ENCODE measurements around the gene TMEM167B. TPM values are rescaled to one million over a fixed set of nuclear protein-coding genes. Genes with fewer than 3 reads are reported as not detected.
A peak's percentile ranks its signal among the peaks of the same experiment; 100 is the strongest.

The TMEM167B gene
- total RNA-seq, 2 experiments from 2014 or later: 31.9 to 32.6 TPM

DNA sequence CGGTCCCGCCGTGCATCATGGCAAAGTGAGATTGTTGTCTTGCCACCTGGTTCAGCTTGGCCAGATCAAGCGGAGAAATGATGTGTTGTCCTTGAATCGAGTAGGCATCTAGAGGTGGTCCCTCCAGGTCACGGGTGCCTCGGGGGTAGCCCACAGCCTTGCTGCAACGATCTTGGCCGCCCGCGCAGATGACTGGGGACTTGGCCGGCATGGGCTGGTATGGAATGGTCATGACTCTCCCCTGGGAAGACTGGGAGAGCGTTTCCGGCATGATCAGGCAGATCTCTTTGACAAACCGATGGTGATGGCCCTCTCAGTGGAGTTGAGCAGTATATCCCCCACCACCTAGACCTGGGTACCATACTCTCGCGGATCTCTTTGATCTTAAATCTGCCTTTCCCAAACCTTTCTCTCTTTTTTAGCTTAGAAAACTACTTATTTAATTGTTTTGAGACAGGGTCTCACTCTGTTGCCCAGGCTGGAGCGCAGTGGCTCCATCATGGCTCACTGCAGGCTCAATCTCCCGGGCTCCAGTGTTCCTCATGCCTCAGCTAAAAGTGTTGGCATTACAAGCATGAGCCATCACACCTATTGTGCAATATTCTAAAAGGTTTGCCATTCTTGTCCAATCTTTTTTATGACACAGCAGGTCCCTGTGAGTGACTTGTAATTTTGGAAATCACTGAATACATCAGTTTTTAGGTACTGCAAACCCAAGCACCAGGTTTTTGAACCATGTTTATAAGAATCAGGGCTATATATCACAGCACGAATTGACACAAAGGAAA lies 14.0 kb downstream of the TMEM167B start:
- H3K27me3 Mint-ChIP-seq: peaks cover 3% of the 10 kb centered on the region
- DNase-seq: no peak
- no peak overlapping the region for H3K27ac Mint-ChIP-seq
- intact Hi-C loops (cut with micrococcal nuclease): loop anchor here (5.0 kb wide), 1 partner anchor 388 kb away; the partner anchor contains the start of gene CYB561D1
- ChIA-PET CTCF (interaction anchor here (1.3 kb wide), 1 partner anchor 8 kb away, joined by 6 read pairs; a partner anchor contains a TSS), POLR2A (no interaction called here)
- H3K4me3 Mint-ChIP-seq: no peak overlapping the region
- peaks cover 10% of the 10 kb centered on the region for H3K36me3 Mint-ChIP-seq
- peaks cover 7% of the 10 kb centered on the region for H3K4me1 Mint-ChIP-seq (ENCODE audit: low read depth)
- no peaks in the 10 kb centered on the region for H3K9me3 Mint-ChIP-seq

DNA sequence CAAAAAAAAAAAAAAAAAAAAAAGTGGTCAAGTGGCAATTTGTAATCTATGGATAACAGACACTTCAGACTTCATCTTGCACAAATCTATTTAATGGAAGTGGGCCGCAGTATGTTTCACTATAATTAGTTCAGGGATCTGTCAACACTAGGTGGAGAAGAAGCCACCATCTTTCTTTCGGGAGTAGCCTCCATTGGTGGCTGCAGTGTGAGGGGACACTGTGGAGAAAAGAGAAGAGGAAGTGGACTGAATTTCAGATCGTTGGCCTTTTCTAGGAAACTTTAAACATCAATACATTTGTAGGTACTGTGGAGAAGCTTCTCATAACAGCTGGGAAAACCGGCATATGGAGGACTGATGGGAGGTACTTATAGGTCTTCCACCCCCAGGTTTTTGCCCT lies 15.3 kb downstream of the TMEM167B start:
- no peak for DNase-seq
- no peak overlapping the region for H3K4me3 Mint-ChIP-seq
- no peaks in the 10 kb centered on the region for H3K9me3 Mint-ChIP-seq
- H3K27me3 Mint-ChIP-seq: no peaks in the 10 kb centered on the region
- H3K36me3 Mint-ChIP-seq: peaks cover 7% of the 10 kb centered on the region
- ChIA-PET CTCF (no interaction called here), POLR2A (no interaction called here)
- peaks cover 3% of the 10 kb centered on the region for H3K4me1 Mint-ChIP-seq (ENCODE audit: low read depth)
- no peak overlapping the region for H3K27ac Mint-ChIP-seq
- intact Hi-C loops (cut with micrococcal nuclease): no loop called here

DNA sequence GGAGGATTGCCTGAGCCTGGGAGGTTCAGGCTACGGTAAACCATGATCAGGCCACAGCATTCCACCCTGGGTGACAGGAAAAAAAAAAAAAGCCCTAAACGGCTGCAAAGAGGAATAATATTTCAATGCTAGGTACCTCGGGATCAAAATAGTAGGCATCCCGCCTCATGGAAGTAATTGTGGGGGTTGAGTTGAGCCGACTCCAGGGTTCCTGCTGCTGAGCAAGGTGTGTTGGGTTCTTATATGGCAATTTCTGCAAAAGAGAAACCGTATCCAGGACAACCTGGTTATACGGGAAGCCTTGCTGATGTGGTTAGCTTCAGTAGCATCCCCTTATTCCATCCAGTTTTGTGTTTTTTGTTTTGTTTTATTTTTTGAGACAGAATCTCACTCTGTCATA lies 17.2 kb downstream of the TMEM167B start:
- no peaks in the 10 kb centered on the region for H3K27me3 Mint-ChIP-seq
- intact Hi-C loops (cut with micrococcal nuclease): no loop called here
- peaks cover 2% of the 10 kb centered on the region for H3K4me1 Mint-ChIP-seq (ENCODE audit: low read depth)
- POLR2A ChIA-PET: interaction anchor here (4.0 kb wide), 1 partner anchor 7 kb away, joined by 20 read pairs; no protein-coding TSS in a partner anchor
- H3K36me3 Mint-ChIP-seq: no peaks in the 10 kb centered on the region
- no peaks in the 10 kb centered on the region for H3K9me3 Mint-ChIP-seq
- CTCF ChIA-PET: interaction anchor here (1.2 kb wide), 1 partner anchor 94 kb away, joined by 3 read pairs; no protein-coding TSS in a partner anchor
- no peak for DNase-seq
- no peak overlapping the region for H3K27ac Mint-ChIP-seq
- H3K4me3 Mint-ChIP-seq: no peak overlapping the region

DNA sequence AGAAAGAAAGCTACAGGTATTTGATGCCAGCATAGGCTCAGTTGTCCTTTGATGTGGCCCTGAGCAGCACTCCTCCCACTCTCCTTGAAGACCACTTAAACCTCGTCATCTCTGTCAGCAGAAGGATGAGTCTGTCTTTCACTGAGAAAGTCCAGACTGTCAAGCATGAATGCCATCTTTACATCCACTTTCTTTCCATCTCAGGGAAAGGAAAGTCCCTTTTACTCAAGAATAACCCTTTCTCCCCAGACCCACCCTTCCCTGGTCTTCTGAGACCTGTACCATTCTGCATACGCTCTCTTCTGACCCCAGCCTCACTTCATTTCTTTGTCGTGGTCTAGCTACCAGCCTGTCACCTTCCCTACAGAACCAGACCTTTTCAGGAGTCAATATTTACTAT lies 19.3 kb downstream of the TMEM167B start:
- H3K4me1 Mint-ChIP-seq (ENCODE audit: low read depth): peaks cover 20% of the 10 kb centered on the region
- H3K9me3 Mint-ChIP-seq: no peaks in the 10 kb centered on the region
- POLR2A ChIA-PET: interaction anchor here (4.0 kb wide), 1 partner anchor 9 kb away, joined by 20 read pairs; no protein-coding TSS in a partner anchor
- H3K36me3 Mint-ChIP-seq: no peaks in the 10 kb centered on the region
- no peak for DNase-seq
- intact Hi-C loops (cut with micrococcal nuclease): no loop called here
- no peaks in the 10 kb centered on the region for H3K27me3 Mint-ChIP-seq
- CTCF ChIA-PET: interaction anchor here (3.6 to 4.0 kb wide), 3 partner anchors 10 to 84 kb away, joined by 16 to 80 read pairs (median 35); partner anchors contain the start of gene TMEM167B
- no peak overlapping the region for H3K4me3 Mint-ChIP-seq
- no peak overlapping the region for H3K27ac Mint-ChIP-seq

DNA sequence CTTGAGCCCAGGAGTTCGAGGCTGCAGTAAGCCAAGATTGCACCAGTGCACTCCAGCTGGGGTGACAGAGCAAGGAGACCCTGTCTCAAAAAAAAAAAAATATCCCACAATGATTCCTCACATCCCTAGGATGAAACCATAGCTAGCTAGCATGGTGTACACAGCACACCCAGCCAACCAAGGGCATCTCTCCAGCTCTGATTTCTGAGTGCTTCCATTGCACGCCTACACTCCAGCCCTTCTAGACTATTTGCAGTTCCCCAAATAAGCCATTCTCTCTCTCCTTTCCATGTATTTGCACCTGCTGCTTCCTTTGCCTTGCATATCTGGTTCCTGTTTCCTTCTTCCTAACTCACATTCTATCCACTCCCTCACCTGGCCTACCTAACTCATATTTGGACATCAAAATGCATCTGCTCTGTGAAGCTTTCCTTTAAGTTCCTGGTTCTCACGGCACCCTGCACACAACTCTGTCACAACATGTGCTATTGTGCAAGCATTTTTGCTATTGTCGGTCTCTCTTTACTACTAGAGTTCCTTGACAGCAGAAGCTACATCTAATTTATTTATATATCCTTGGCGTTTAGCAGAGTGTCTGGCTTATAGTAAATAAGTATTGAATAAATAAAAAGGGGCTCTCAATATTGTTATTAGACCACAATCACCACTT lies 21.0 kb downstream of the TMEM167B start:
- intact Hi-C loops (cut with micrococcal nuclease): loop anchor here (1.0 to 2.0 kb wide), 6 partner anchors 35 to 419 kb away; partner anchors contain the start of genes CLCC1, PRPF38B, STXBP3 and TAF13
- no peak for DNase-seq
- H3K9me3 Mint-ChIP-seq: no peaks in the 10 kb centered on the region
- peaks cover 34% of the 10 kb centered on the region for H3K4me1 Mint-ChIP-seq (ENCODE audit: low read depth)
- CTCF ChIA-PET: interaction anchor here (0.6 to 4.0 kb wide), 23 partner anchors 8 to 421 kb away, joined by 3 to 80 read pairs (median 5); partner anchors contain the start of genes SARS1, TAF13, TMEM167B and WDR47
- no peaks in the 10 kb centered on the region for H3K27me3 Mint-ChIP-seq
- H3K4me3 Mint-ChIP-seq: no peak overlapping the region
- no peak overlapping the region for H3K27ac Mint-ChIP-seq
- POLR2A ChIA-PET: interaction anchor here (0.6 to 4.0 kb wide), 3 partner anchors 11 to 237 kb away, joined by 3 to 20 read pairs (median 3); no protein-coding TSS in a partner anchor
- H3K36me3 Mint-ChIP-seq: no peaks in the 10 kb centered on the region

DNA sequence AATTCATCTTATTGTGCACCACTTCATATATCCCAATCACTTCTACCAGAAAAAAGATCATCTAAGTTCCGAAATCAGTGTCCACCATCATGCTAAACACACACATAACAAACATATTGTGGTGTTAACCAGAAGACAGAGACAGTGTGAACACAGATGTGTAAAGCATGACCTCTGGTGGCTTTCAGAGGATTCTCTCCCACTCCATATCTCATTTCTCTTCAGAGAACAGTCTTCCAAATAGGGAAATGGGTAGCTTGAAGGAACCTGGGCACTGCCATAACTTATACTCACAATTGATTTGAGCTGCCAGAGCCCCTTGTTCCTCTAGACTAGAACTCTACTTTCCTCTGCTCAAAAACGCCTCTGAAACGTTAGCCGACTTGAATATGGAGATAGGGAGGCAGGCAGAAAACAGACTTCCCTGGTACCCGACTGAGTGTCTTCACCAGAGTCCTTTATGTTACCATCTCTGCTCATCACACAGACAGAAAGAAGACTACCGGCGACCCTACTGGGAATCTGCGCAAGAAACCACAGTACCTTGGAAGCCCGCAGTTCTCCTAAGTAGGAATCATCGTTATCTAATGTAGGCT lies 21.6 kb downstream of the TMEM167B start:
- no peak for DNase-seq
- Mint-ChIP-seq H3K36me3 (no peaks in the 10 kb centered on the region), H3K4me1 (ENCODE audit: low read depth) (peaks cover 37% of the 10 kb centered on the region), H3K27me3 (no peaks in the 10 kb centered on the region), H3K27ac (no peak overlapping the region), H3K4me3 (no peak overlapping the region), H3K9me3 (no peaks in the 10 kb centered on the region)
- POLR2A ChIA-PET: interaction anchor here (1.0 to 4.5 kb wide), 4 partner anchors 12 to 313 kb away, joined by 3 to 35 read pairs (median 12); partner anchors contain the start of gene TAF13
- CTCF ChIA-PET: interaction anchor here (0.6 to 4.0 kb wide), 30 partner anchors 9 to 420 kb away, joined by 3 to 80 read pairs (median 4); partner anchors contain the start of genes CELSR2, SARS1, TAF13 and TMEM167B
- intact Hi-C loops (cut with micrococcal nuclease): loop anchor here (1.0 to 2.0 kb wide), 6 partner anchors 36 to 419 kb away; partner anchors contain the start of genes CLCC1, PRPF38B, STXBP3 and TAF13

DNA sequence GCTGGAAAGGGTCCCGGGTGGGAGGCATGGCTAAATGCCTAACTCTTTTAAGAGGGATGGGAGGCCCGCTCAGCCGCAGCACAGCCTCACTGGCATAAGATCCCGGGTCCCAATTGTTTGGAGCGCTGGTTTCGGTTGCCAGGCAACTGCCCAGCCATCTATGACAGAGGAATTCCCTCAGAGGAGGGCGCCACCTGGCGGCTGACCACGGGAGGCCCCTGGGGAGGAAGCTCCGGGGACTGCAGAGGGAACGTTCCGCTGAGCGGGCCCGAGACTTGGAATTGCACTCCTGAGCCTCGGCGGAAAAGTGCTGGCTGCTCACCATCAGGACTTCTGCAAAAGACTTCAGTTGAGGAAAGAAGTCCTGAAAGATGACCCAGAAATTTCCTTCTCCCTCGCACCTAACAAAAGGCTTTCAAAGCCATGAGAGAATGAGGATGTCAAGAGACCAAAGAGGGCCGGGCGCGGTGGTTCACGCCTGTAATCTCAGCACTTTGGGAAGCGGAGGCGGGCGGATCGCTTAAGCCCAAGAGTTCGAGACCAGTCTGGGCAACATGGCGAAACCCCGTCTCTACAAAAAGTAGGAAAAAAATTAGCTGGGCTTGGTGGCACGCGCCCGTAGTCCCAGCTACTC lies 22.2 kb downstream of the TMEM167B start:
- peak; percentile 93 for DNase-seq
- peak overlapping the region; percentile 80 for H3K4me3 Mint-ChIP-seq
- no peak overlapping the region for H3K27ac Mint-ChIP-seq
- intact Hi-C loops (cut with micrococcal nuclease): loop anchor here (1.0 to 2.0 kb wide), 8 partner anchors 21 to 420 kb away; partner anchors contain the start of genes CLCC1, PRPF38B, STXBP3 and TAF13
- peaks cover 37% of the 10 kb centered on the region for H3K4me1 Mint-ChIP-seq (ENCODE audit: low read depth)
- no peaks in the 10 kb centered on the region for H3K36me3 Mint-ChIP-seq
- ChIA-PET CTCF (interaction anchor here (0.6 to 4.0 kb wide), 36 partner anchors 8 to 392 kb away, joined by 3 to 80 read pairs (median 4); partner anchors contain the start of genes CELSR2, TAF13, TMEM167B and WDR47), POLR2A (interaction anchor here (0.6 to 4.5 kb wide), 5 partner anchors 13 to 312 kb away, joined by 3 to 35 read pairs (median 4); partner anchors contain the start of gene TAF13)
- no peaks in the 10 kb centered on the region for H3K27me3 Mint-ChIP-seq
- no peaks in the 10 kb centered on the region for H3K9me3 Mint-ChIP-seq

DNA sequence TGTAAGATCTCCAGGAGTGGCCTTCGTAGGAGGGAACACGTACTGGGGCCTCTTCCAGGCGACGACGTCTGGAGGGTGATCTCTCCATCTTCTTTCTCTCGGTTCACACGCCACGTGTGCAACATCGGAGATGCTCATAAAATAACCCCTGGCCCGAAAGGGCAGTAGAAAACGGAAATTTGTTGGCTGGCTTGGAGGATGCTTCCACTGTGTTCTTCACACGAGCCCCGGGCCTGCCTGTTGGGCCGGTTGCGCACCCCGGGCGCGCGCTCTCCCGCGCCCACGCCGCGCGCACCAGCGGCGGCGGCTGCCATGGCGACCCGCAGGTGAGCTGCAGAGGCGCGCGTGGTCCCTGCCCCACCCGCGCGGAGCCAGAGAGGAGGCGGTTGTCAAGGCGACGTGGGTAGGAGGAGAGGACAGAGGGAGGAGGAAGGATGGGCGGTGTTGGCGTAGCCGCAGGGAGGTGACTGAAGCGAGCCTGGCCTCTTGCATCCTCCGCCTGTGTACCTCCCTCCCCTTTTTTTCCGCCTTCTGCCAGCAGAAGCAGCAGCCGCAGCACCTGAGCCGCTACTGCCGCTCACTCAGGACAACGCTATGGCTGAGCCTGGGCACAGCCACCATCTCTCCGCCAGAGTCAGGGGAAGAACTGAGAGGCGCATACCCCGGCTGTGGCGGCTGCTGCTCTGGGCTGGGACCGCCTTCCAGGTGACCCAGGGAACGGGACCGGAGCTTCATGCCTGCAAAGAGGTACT lies 23.2 kb downstream of the TMEM167B start, which contains the start of gene ELAPOR1:
Gene ELAPOR1 (plus strand): TSS at position 526 of the 752 bp plus-strand sequence. CDS start 69 bp downstream, at position 595.
- Mint-ChIP-seq H3K9me3 (no peaks in the 10 kb centered on the region), H3K27me3 (no peaks in the 10 kb centered on the region), H3K27ac (peak within 1 kb of the TSS; percentile 64), H3K4me3 (peak within 1 kb of the TSS; percentile 80), H3K36me3 (no peaks in the 10 kb centered on the region), H3K4me1 (ENCODE audit: low read depth) (peaks cover 37% of the 10 kb centered on the region)
- intact Hi-C loops (cut with micrococcal nuclease): loop anchor here (1.0 to 2.0 kb wide), 8 partner anchors 13 to 421 kb away; partner anchors contain the start of genes CLCC1, PRPF38B, STXBP3 and WDR47
- ChIA-PET POLR2A (interaction anchor here (1.0 to 4.5 kb wide), 4 partner anchors 14 to 151 kb away, joined by 3 to 35 read pairs (median 4); partner anchors contain the start of gene SARS1), CTCF (interaction anchor here (0.6 to 3.8 kb wide), 14 partner anchors 14 to 285 kb away, joined by 3 to 35 read pairs (median 4); partner anchors contain the start of genes TAF13 and TMEM167B)
- peak; percentile 90 for DNase-seq

DNA sequence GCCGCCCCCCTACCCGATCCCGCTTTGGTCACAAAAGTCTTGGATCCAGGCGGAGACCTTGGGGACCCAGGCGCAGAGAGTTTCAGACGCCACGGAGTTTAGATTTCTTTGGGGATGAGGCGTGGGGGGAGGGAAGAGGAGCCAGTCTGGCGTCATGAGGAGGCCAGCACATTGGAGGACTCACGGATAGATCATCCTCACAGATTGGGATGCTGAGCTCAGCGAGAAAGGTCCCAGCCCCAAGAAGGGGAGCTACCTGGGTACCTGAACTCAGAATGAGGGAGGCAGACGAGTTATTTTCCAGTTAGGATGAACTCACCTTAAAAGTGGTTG lies 23.7 kb downstream of the TMEM167B start:
- no peaks in the 10 kb centered on the region for H3K36me3 Mint-ChIP-seq
- H3K9me3 Mint-ChIP-seq: no peaks in the 10 kb centered on the region
- H3K27ac Mint-ChIP-seq: peak overlapping the region; percentile 64
- CTCF ChIA-PET: interaction anchor here (0.6 to 2.8 kb wide), 5 partner anchors 14 to 87 kb away, joined by 3 to 34 read pairs (median 3); partner anchors contain the start of gene TAF13
- peak overlapping the region; percentile 80 for H3K4me3 Mint-ChIP-seq
- POLR2A ChIA-PET: interaction anchor here (1.0 to 4.5 kb wide), 4 partner anchors 14 to 152 kb away, joined by 3 to 35 read pairs (median 4); partner anchors contain the start of gene SARS1
- intact Hi-C loops (cut with micrococcal nuclease): loop anchor here (1.0 to 2.0 kb wide), 2 partner anchors 14 to 48 kb away; no protein-coding TSS in a partner anchor
- no peaks in the 10 kb centered on the region for H3K27me3 Mint-ChIP-seq
- DNase-seq: no peak
- peaks cover 37% of the 10 kb centered on the region for H3K4me1 Mint-ChIP-seq (ENCODE audit: low read depth)

DNA sequence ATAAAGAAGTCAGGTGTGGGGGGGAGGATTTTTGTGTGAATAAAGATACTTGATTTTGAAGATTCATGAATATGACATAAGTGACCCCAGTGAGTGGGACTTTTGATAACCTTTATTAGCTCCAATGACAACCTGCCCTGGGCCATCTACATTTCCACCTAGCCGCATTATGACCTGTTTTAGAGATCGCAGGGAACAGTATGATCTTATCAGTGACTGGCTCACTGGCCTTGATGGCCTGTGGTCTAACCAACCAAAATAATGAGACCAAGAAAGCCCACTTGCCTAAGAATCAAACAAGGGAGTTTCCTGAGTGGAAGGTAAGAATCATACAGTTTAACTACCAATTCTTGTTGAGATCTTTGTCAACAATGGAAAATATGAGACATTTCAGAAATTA lies 25.1 kb downstream of the TMEM167B start:
- peak overlapping the region; percentile 20 for H3K27ac Mint-ChIP-seq
- no peak overlapping the region for H3K4me3 Mint-ChIP-seq
- ChIA-PET POLR2A (interaction anchor here (4.5 kb wide), 1 partner anchor 16 kb away, joined by 35 read pairs; no protein-coding TSS in a partner anchor), CTCF (interaction anchor here (0.8 to 2.8 kb wide), 5 partner anchors 8 to 676 kb away, joined by 3 to 34 read pairs (median 3); no protein-coding TSS in a partner anchor)
- intact Hi-C loops (cut with micrococcal nuclease): loop anchor here (2.0 kb wide), 1 partner anchor 47 kb away; no protein-coding TSS in a partner anchor
- H3K27me3 Mint-ChIP-seq: no peaks in the 10 kb centered on the region
- H3K4me1 Mint-ChIP-seq (ENCODE audit: low read depth): peaks cover 37% of the 10 kb centered on the region
- no peaks in the 10 kb centered on the region for H3K36me3 Mint-ChIP-seq
- no peaks in the 10 kb centered on the region for H3K9me3 Mint-ChIP-seq
- peak; percentile 42 for DNase-seq

Measured in activated CD4-positive, alpha-beta memory T cell treated with anti-CD3 and anti-CD28 coated beads for 36 hours (primary cell).